Natural killer cell treated with Interleukin-12 subunit alpha and Interleukin-12 subunit beta and Interleukin-15 and Interleukin-18, amount 100 ng/mL, for 72 hours (primary cell): ENCODE measurements around the gene SLC12A9. TPM values are rescaled to one million over a fixed set of nuclear protein-coding genes. Genes with fewer than 3 reads are reported as not detected.
"Not testable (repeated sequence)": the region's sequence is repeated elsewhere in the genome, so short reads cannot be mapped to it uniquely, and the experiment has no call there.

ENCODE experiments used
- ATAC-seq, 2 donors: fragments of 150-1000 bp; cut with Tn5 transposase in 1 of 2; sonication (Bioruptor Pico), chemical (Tn5 transposase) in 1 of 2; 2 replicates each; pipeline ENCODE4 v1.10.0; 2021
- DNase-seq: peaks from one replicate; pipeline ENCODE4 v3.0.0; 2022; ENCODE audit warnings: low spot score
- H3K27ac Mint-ChIP-seq, 2 donors: 1 replicate in 1 of 2; 2 replicates in 1 of 2; pipeline ENCODE4 v1.8.0; 2022; ENCODE audit warnings: mixed read lengths in 2 of 2, mild to moderate bottlenecking in 1 of 2, moderate library complexity in 1 of 2
- H3K27me3 Mint-ChIP-seq, 2 donors: 1 replicate in 1 of 2; 2 replicates in 1 of 2; pipeline ENCODE4 v1.8.0; 2022; ENCODE audit warnings: mixed read lengths in 2 of 2
- H3K36me3 Mint-ChIP-seq: one replicate; pipeline ENCODE4 v1.8.0; 2022; ENCODE audit warnings: mixed read lengths
- H3K4me1 Mint-ChIP-seq, 2 donors: 1 replicate in 1 of 2; 2 replicates in 1 of 2; pipeline ENCODE4 v1.8.0; 2022; ENCODE audit warnings: low read depth in 2 of 2, mixed read lengths in 2 of 2, mild to moderate bottlenecking in 1 of 2
- H3K4me3 Mint-ChIP-seq: one replicate; pipeline ENCODE4 v1.8.0; 2022; ENCODE audit warnings: mixed read lengths
- H3K9me3 Mint-ChIP-seq: 2 replicates; pipeline ENCODE4 v1.8.0; 2022; ENCODE audit warnings: mixed read lengths
- total RNA-seq, 2 donors: library from RNA; stranded (reverse); gene quantifications; one replicate each; pipeline ENCODE4 v1.2.3, GENCODE V29; 2022

SLC12A9 gene
- 10 to 100 TPM; 32.7 to 38.7 TPM for total RNA-seq

- H3K9me3 Mint-ChIP-seq: no peaks in the 10 kb centered on the region
- H3K4me3 Mint-ChIP-seq: peak within 1 kb of the TSS; percentile 94
- H3K27me3 Mint-ChIP-seq: no peaks in the 10 kb centered on the region
- peak within 1 kb of the TSS; percentile 35 to 72 for H3K27ac Mint-ChIP-seq
- no peaks in the 10 kb centered on the region for H3K36me3 Mint-ChIP-seq
- H3K4me1 Mint-ChIP-seq: peaks cover 17% of the 10 kb centered on the region in 2 donors
- peak; percentile 91 for DNase-seq
- ATAC-seq: peak; percentile 99
Measured at GRCh38 chr7:100852048-100852872, at the start of gene SLC12A9. SLC12A9 (plus strand) TSS chr7:100852713; CDS start chr7:100854198, 1,485 bp downstream.

GRCh38 chr7:100802951-100803350 is 49.6 kb upstream of the SLC12A9 start:
- Mint-ChIP-seq H3K9me3 (no peaks in the 10 kb centered on the region), H3K27me3 (peaks cover 0 to 9% of the 10 kb centered on the region in 2 donors), H3K4me1 (peaks cover 3 to 10% of the 10 kb centered on the region in 2 donors), H3K27ac (no peak overlapping the region), H3K4me3 (no peak overlapping the region), H3K36me3 (no peaks in the 10 kb centered on the region)
- no peak for DNase-seq
- ATAC-seq: no peak

GRCh38 chr7:100803398-100804161 is 48.9 kb upstream of the SLC12A9 start:
- Mint-ChIP-seq H3K4me1 (peaks cover 3 to 10% of the 10 kb centered on the region in 2 donors), H3K4me3 (peak overlapping the region; percentile 51), H3K27me3 (peaks cover 0 to 6% of the 10 kb centered on the region in 2 donors), H3K27ac (no peak overlapping the region), H3K36me3 (no peaks in the 10 kb centered on the region), H3K9me3 (no peaks in the 10 kb centered on the region)
- DNase-seq (no peak), ATAC-seq (peak; percentile 66 to 87)

- H3K4me1 Mint-ChIP-seq: peaks cover 0 to 6% of the 10 kb centered on the region in 2 donors
- peaks cover 0 to 3% of the 10 kb centered on the region in 2 donors for H3K27me3 Mint-ChIP-seq
- no peaks in the 10 kb centered on the region for H3K36me3 Mint-ChIP-seq
- no peak overlapping the region for H3K27ac Mint-ChIP-seq
- H3K9me3 Mint-ChIP-seq: no peaks in the 10 kb centered on the region
- H3K4me3 Mint-ChIP-seq: no peak overlapping the region
- no peak for DNase-seq
- no peak for ATAC-seq
Measured at GRCh38 chr7:100804681-100805431, 47.7 kb upstream of the SLC12A9 start.

GRCh38 chr7:100806276-100806675 is 46.2 kb upstream of the SLC12A9 start:
- Mint-ChIP-seq H3K27me3 (peaks cover 0 to 3% of the 10 kb centered on the region in 2 donors), H3K27ac (no peak overlapping the region), H3K9me3 (no peaks in the 10 kb centered on the region), H3K4me3 (no peak overlapping the region), H3K36me3 (no peaks in the 10 kb centered on the region), H3K4me1 (peaks cover 0 to 6% of the 10 kb centered on the region in 2 donors)
- DNase-seq (no peak), ATAC-seq (no peak)

GRCh38 chr7:100806883-100807282 is 45.6 kb upstream of the SLC12A9 start:
- not testable (repeated sequence) for ATAC-seq, H3K27ac Mint-ChIP-seq, H3K4me3 Mint-ChIP-seq, H3K27me3 Mint-ChIP-seq, H3K9me3 Mint-ChIP-seq, H3K36me3 Mint-ChIP-seq, H3K4me1 Mint-ChIP-seq, DNase-seq

- ATAC-seq (no peak), DNase-seq (no peak)
- no peak overlapping the region for H3K4me3 Mint-ChIP-seq
- peaks cover 0 to 5% of the 10 kb centered on the region in 2 donors for H3K4me1 Mint-ChIP-seq
- no peaks in the 10 kb centered on the region for H3K36me3 Mint-ChIP-seq
- no peaks in the 10 kb centered on the region for H3K27me3 Mint-ChIP-seq
- H3K9me3 Mint-ChIP-seq: no peaks in the 10 kb centered on the region
- H3K27ac Mint-ChIP-seq: no peak overlapping the region
Measured at GRCh38 chr7:100808354-100808875, 44.1 kb upstream of the SLC12A9 start.

- ATAC-seq (no peak), DNase-seq (no peak)
- Mint-ChIP-seq H3K27ac (no peak overlapping the region), H3K27me3 (no peaks in the 10 kb centered on the region), H3K4me3 (no peak overlapping the region), H3K36me3 (no peaks in the 10 kb centered on the region), H3K9me3 (no peaks in the 10 kb centered on the region), H3K4me1 (no peaks in the 10 kb centered on the region)
Measured at GRCh38 chr7:100811480-100811879, 41.0 kb upstream of the SLC12A9 start.

GRCh38 chr7:100812729-100813128 is 39.8 kb upstream of the SLC12A9 start:
- Mint-ChIP-seq H3K4me1 (no peaks in the 10 kb centered on the region), H3K4me3 (no peak overlapping the region), H3K27ac (no peak overlapping the region), H3K27me3 (no peaks in the 10 kb centered on the region), H3K9me3 (no peaks in the 10 kb centered on the region), H3K36me3 (no peaks in the 10 kb centered on the region)
- DNase-seq (no peak), ATAC-seq (no peak)

- H3K27ac Mint-ChIP-seq, H3K9me3 Mint-ChIP-seq, H3K27me3 Mint-ChIP-seq, H3K36me3 Mint-ChIP-seq, H3K4me3 Mint-ChIP-seq, DNase-seq, H3K4me1 Mint-ChIP-seq, ATAC-seq: not testable (repeated sequence)
Measured at GRCh38 chr7:100816515-100816914, 36.0 kb upstream of the SLC12A9 start.

- DNase-seq (no peak), ATAC-seq (no peak)
- H3K27me3 Mint-ChIP-seq: peaks cover 0 to 2% of the 10 kb centered on the region in 2 donors
- no peaks in the 10 kb centered on the region for H3K9me3 Mint-ChIP-seq
- no peak overlapping the region for H3K27ac Mint-ChIP-seq
- H3K36me3 Mint-ChIP-seq: no peaks in the 10 kb centered on the region
- no peaks in the 10 kb centered on the region for H3K4me1 Mint-ChIP-seq
- H3K4me3 Mint-ChIP-seq: no peak overlapping the region
Measured at GRCh38 chr7:100817097-100817496, 35.4 kb upstream of the SLC12A9 start.

GRCh38 chr7:100818366-100818765 is 34.1 kb upstream of the SLC12A9 start:
- peaks cover 0 to 8% of the 10 kb centered on the region in 2 donors for H3K27me3 Mint-ChIP-seq
- no peaks in the 10 kb centered on the region for H3K4me1 Mint-ChIP-seq

GRCh38 chr7:100818825-100819224 is 33.7 kb upstream of the SLC12A9 start:
- no peaks in the 10 kb centered on the region for H3K4me1 Mint-ChIP-seq
- H3K4me3 Mint-ChIP-seq: no peak overlapping the region
- no peaks in the 10 kb centered on the region for H3K9me3 Mint-ChIP-seq
- DNase-seq: no peak
- no peak overlapping the region for H3K27ac Mint-ChIP-seq
- H3K27me3 Mint-ChIP-seq: peaks cover 0 to 11% of the 10 kb centered on the region in 2 donors
- H3K36me3 Mint-ChIP-seq: no peaks in the 10 kb centered on the region
- ATAC-seq: no peak

More at GRCh38 chr7:100818366-100818765, 34.1 kb upstream of the SLC12A9 start:
- no peaks in the 10 kb centered on the region for H3K36me3 Mint-ChIP-seq
- no peak overlapping the region for H3K27ac Mint-ChIP-seq
- H3K9me3 Mint-ChIP-seq: no peaks in the 10 kb centered on the region
- DNase-seq (no peak), ATAC-seq (no peak)
- no peak overlapping the region for H3K4me3 Mint-ChIP-seq
